Fibroblast of lung (primary cell): ENCODE data around the gene VPS35L. TPM values are rescaled to one million over a fixed set of nuclear protein-coding genes. Genes with fewer than 3 reads are reported as not detected.

Experiments
- DNase-seq, 2 donors: peaks; one replicate each; pipeline versions ENCODE4 v3.0.0 to v3.0.0-alpha.2; 2010; ENCODE audit warnings: low read depth in 2 of 2
- H2AFZ ChIP-seq: 2 replicates; pipeline ENCODE4 v1.5.1; 2012; ENCODE audit warnings: low read length, control low read depth, inconsistent platforms
- H3K27ac ChIP-seq: 2 replicates; pipeline ENCODE4 v1.5.1; 2011; ENCODE audit warnings: low read length, control low read depth; ENCODE audit not compliant: insufficient read depth
- H3K27me3 ChIP-seq: 2 replicates; pipeline ENCODE4 v1.5.1; 2011; ENCODE audit warnings: mild to moderate bottlenecking, low read length; ENCODE audit not compliant: control insufficient read depth, insufficient read depth
- H3K36me3 ChIP-seq: 2 replicates; pipeline ENCODE4 v1.5.1; 2011; ENCODE audit warnings: low read length; ENCODE audit not compliant: control insufficient read depth, insufficient read depth
- H3K4me1 ChIP-seq: 2 replicates; pipeline ENCODE4 v1.5.1; 2011; ENCODE audit warnings: low read length; ENCODE audit not compliant: control insufficient read depth, insufficient read depth; ENCODE audit errors: extremely low read depth
- H3K4me2 ChIP-seq: 2 replicates; pipeline ENCODE4 v1.5.1; 2011; ENCODE audit warnings: low read length, control low read depth; ENCODE audit not compliant: insufficient read depth; ENCODE audit errors: extremely low read depth
- H3K4me3 ChIP-seq, 4 experiments: fragments of 200-600 bp in 1 of 4; sonication (generic) in 1 of 4; replicated peaks in 1 of 4; 2 replicates each; pipeline ENCODE4 v1.5.1; 2011 to 2016; ENCODE audit warnings: low read length in 4 of 4, low read depth in 3 of 4, mild to moderate bottlenecking in 3 of 4, control low read depth in 2 of 4, inconsistent platforms in 1 of 4, mixed read lengths in 1 of 4; ENCODE audit not compliant: insufficient read depth in 1 of 4; ENCODE audit errors: control extremely low read depth in 1 of 4
- H3K79me2 ChIP-seq: 2 replicates; pipeline ENCODE4 v1.5.1; 2012; ENCODE audit warnings: mild to moderate bottlenecking, low read length, inconsistent platforms; ENCODE audit not compliant: control insufficient read depth, insufficient read depth
- H3K9ac ChIP-seq: 2 replicates; pipeline ENCODE4 v1.5.1; 2011; ENCODE audit warnings: mild to moderate bottlenecking, low read length, control low read depth; ENCODE audit not compliant: insufficient read depth
- H3K9me3 ChIP-seq: 2 replicates; pipeline ENCODE4 v1.5.1; 2012; ENCODE audit warnings: low read depth, low read length; ENCODE audit not compliant: control insufficient read depth, insufficient read depth
- H4K20me1 ChIP-seq: 2 replicates; pipeline ENCODE4 v1.5.1; 2011; ENCODE audit warnings: low read length; ENCODE audit not compliant: control insufficient read depth, insufficient read depth; ENCODE audit errors: extremely low read depth
- EZH2 ChIP-seq: IDR thresholded peaks from 2 replicates; pipeline ENCODE4 v1.5.1; 2012; ENCODE audit warnings: low read length, control low read depth, mild to moderate bottlenecking; ENCODE audit errors: missing control alignments
- polyA plus RNA-seq, 2 donors: library from polyadenylated mRNA; depleted of rRNA in 1 of 2; stranded (reverse) in 1 of 2; unstranded in 1 of 2; fragments of >200 nt; gene quantifications; 2 replicates each; pipeline ENCODE4 v1.2.1, GENCODE V29; 2011 to 2012; ENCODE audit warnings: missing spikeins in 1 of 2
- total RNA-seq: library from RNA; depleted of rRNA; stranded (reverse); fragments of >200 nt; gene quantifications from 2 replicates; pipeline ENCODE4 v1.2.1, GENCODE V29; 2014
- TF ChIP-seq, protein P1 (sequence below), 2 donors: IDR thresholded peaks in 1 of 2; conservative IDR thresholded peaks in 1 of 2; 1 replicate in 1 of 2; 2 replicates in 1 of 2; pipeline ENCODE4 v1.5.1; 2011 to 2012; ENCODE audit warnings: low read length in 2 of 2, control low read depth in 1 of 2, inconsistent platforms in 1 of 2, low read depth in 1 of 2, mild to moderate bottlenecking in 1 of 2

VPS35L gene
- total and polyA plus RNA-seq, 2 donors (not counting 1 experiment from before 2014, with no cell fraction given) = 46.7 to 54.7 TPM

DNA sequence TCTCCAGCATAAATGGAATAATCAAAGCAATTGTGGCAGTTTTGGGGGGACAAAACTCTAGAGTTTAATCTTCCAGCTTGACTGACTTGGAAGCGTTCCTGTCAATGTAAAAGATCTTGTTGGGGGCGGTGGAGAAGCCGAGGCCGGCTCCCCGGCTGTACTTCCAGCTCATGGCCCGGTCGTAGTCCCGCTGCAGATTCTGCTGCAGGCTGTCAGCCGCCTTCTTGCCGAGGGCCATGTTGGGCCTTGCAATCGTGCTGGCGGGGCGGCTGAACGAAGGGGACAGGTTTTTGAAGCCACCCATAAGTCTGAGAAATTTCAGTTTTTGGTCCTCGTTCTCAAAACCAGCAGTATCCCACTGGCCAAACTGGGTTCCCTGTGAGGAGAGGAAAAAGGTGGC, 151.3 kb downstream of the VPS35L start:
- no peak overlapping the region for H2AFZ ChIP-seq
- TF ChIP-seq, protein P1, sequence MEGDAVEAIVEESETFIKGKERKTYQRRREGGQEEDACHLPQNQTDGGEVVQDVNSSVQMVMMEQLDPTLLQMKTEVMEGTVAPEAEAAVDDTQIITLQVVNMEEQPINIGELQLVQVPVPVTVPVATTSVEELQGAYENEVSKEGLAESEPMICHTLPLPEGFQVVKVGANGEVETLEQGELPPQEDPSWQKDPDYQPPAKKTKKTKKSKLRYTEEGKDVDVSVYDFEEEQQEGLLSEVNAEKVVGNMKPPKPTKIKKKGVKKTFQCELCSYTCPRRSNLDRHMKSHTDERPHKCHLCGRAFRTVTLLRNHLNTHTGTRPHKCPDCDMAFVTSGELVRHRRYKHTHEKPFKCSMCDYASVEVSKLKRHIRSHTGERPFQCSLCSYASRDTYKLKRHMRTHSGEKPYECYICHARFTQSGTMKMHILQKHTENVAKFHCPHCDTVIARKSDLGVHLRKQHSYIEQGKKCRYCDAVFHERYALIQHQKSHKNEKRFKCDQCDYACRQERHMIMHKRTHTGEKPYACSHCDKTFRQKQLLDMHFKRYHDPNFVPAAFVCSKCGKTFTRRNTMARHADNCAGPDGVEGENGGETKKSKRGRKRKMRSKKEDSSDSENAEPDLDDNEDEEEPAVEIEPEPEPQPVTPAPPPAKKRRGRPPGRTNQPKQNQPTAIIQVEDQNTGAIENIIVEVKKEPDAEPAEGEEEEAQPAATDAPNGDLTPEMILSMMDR (conservative IDR thresholded peaks at IDR 0.05 in 1 of 2, IDR thresholded peaks at IDR 0.05 in 1 of 2; ENCODE audit: low read depth in 1 of 2, low read length in 2 of 2) = no peak
- TF ChIP-seq EZH2 = no peak
- H3K4me3 ChIP-seq = no peak overlapping the region
- no peak for DNase-seq
- no peaks in the 10 kb centered on the region for H3K9me3 ChIP-seq
- peaks cover 11% of the 10 kb centered on the region for H3K4me1 ChIP-seq
- H3K4me2 ChIP-seq = no peak overlapping the region
- H3K36me3 ChIP-seq = peaks cover 19% of the 10 kb centered on the region
- no peaks in the 10 kb centered on the region for H3K79me2 ChIP-seq
- H3K27ac ChIP-seq = no peak overlapping the region
- H4K20me1 ChIP-seq = no peaks in the 10 kb centered on the region
- no peaks in the 10 kb centered on the region for H3K27me3 ChIP-seq
- H3K9ac ChIP-seq = no peak overlapping the region

DNA sequence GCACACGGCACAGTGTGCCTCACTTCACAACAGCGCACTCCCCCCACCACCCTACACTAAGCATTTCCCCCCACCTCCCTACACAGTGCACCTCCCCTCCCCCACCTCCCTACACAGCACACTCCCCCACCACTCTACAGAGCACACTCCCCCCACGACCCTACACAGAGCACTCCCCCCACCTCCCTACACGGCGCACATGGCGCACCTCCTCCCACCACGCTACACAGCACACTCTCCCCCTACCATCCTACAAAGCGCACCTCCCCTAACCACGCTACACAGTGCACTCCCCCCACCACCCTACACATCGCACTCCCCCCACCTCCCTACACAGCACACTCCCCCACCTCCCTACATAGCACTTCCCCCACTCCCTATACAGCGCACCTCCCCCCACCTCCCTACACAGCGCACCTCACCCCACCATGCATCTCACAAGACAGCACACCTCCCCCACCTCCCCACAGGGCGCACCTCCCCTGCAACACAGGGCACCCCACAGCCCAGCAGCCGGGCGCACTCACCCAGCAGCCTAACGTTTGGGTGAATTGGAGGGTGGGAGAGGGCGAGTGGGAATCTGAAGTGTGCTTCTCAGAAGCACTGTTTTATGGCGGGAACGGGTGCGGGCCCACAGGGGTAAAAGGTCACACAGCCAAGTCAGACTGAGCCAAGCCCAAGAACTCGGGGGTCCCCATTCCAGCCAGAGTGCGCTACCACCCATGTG, 152.2 kb downstream of the VPS35L start:
- H3K4me2 ChIP-seq = no peak overlapping the region
- no peak overlapping the region for H3K27ac ChIP-seq
- H2AFZ ChIP-seq = no peak overlapping the region
- H4K20me1 ChIP-seq = no peaks in the 10 kb centered on the region
- H3K4me3 ChIP-seq = no peak overlapping the region
- no peaks in the 10 kb centered on the region for H3K9me3 ChIP-seq
- TF ChIP-seq, protein P1 (conservative IDR thresholded peaks at IDR 0.05 in 1 of 2, IDR thresholded peaks at IDR 0.05 in 1 of 2; ENCODE audit: low read depth in 1 of 2, low read length in 2 of 2) = no peak
- TF ChIP-seq EZH2 = no peak
- peaks cover 11% of the 10 kb centered on the region for H3K4me1 ChIP-seq
- no peak for DNase-seq
- peaks cover 6% of the 10 kb centered on the region for H3K79me2 ChIP-seq
- H3K36me3 ChIP-seq = peaks cover 24% of the 10 kb centered on the region
- no peaks in the 10 kb centered on the region for H3K27me3 ChIP-seq
- H3K9ac ChIP-seq = no peak overlapping the region

DNA sequence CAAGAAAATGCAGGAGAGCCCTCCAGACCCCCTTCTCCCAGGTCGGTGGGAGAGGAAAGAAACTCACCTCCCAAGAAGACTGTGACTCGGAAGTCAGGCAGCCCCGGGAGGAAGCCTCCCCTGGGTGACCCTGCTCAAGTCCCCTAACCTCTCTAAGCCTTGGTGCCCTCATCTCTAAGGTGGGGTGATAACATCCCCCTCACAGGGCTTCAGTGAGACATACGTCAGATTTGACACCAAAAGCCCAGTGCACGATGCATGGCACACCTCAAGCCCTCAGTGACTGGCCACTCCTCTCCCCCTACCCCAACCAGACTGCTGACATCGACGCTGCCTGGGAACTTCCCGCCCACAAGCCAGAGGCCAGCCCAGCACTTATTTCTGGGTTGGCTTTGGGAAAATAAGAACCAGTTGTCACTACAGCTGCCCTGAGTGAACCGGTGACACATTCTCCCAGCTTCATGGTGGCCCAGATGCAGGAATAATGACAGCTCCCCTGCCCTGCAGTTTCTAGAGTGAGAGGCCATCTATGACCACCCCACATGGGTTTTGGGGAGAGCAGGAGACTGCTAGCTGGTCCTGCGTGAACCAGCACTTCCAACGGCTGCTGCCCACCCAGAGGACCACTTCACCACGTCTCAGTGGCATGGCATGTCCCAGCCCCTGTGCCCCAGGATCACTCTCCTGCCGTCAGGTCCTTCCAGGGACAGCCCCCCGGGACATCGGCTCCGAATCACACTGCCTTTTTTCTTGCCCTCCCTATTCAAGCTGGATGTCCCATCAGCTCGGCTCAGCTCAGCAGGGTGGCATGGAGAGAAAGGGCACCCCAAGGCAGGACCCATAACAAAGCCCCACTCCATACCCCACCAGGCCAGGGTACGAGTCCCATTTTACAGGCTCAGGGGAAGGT, 153.0 kb downstream of the VPS35L start:
- Histone ChIP-seq H3K9me3 (no peaks in the 10 kb centered on the region), H3K9ac (no peak overlapping the region), H3K4me2 (no peak overlapping the region), H3K27ac (no peak overlapping the region), H3K4me3 (no peak overlapping the region), H3K4me1 (peaks cover 11% of the 10 kb centered on the region), H2AFZ (no peak overlapping the region), H4K20me1 (no peaks in the 10 kb centered on the region), H3K36me3 (peaks cover 25% of the 10 kb centered on the region), H3K79me2 (peaks cover 6% of the 10 kb centered on the region), H3K27me3 (no peaks in the 10 kb centered on the region)
- TF ChIP-seq EZH2 = no peak
- TF ChIP-seq, protein P1 (conservative IDR thresholded peaks at IDR 0.05 in 1 of 2, IDR thresholded peaks at IDR 0.05 in 1 of 2; ENCODE audit: low read depth in 1 of 2, low read length in 2 of 2) = no peak
- no peak for DNase-seq
